A673 (cell line): ENCODE measurements around the gene C1orf159.

Experiments used
- EZH2 ChIP-seq: fragments of 200-600 bp; sonication (generic); IDR thresholded peaks from 2 replicates; pipeline ENCODE4 v1.6.1; 2017; ENCODE audit warnings: borderline replicate concordance, low read depth, mild to moderate bottlenecking, mixed read lengths, antibody characterized with exemption, low read length; ENCODE audit not compliant: poor library complexity, severe bottlenecking
- TF ChIP-seq, protein P1 (sequence below): fragments of 300-800, 200-600 bp; sonication (generic); conservative IDR thresholded peaks from 2 replicates; pipeline ENCODE4 v1.5.1; 2017; ENCODE audit warnings: low read depth, mild to moderate bottlenecking, antibody characterized with exemption, low read length, moderate library complexity, mixed read lengths

DNA sequence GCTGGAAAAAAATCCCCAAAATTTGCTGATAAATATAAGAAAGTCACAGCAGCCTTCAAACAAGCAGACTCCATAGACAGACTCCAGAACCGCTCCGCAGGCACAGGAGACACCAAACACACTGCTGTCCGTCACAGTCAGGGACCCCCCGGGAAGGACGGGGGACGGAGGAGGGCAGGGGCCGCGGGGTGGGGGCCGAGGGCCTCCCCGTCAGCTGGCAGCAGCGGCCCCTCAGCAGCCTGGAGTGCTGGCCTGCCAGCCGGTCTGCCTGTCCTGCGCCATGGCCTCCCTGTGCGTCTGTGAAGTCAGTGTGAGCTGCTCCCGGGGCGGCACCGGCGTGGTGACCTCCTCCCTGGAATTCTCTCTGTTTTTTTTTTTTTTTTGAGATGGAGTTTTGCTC lies 10.1 kb upstream of the C1orf159 start:
- TF ChIP-seq, protein P1, sequence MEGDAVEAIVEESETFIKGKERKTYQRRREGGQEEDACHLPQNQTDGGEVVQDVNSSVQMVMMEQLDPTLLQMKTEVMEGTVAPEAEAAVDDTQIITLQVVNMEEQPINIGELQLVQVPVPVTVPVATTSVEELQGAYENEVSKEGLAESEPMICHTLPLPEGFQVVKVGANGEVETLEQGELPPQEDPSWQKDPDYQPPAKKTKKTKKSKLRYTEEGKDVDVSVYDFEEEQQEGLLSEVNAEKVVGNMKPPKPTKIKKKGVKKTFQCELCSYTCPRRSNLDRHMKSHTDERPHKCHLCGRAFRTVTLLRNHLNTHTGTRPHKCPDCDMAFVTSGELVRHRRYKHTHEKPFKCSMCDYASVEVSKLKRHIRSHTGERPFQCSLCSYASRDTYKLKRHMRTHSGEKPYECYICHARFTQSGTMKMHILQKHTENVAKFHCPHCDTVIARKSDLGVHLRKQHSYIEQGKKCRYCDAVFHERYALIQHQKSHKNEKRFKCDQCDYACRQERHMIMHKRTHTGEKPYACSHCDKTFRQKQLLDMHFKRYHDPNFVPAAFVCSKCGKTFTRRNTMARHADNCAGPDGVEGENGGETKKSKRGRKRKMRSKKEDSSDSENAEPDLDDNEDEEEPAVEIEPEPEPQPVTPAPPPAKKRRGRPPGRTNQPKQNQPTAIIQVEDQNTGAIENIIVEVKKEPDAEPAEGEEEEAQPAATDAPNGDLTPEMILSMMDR: no peak
- no peak for TF ChIP-seq EZH2
